Activated CD4-positive, CD25-positive, alpha-beta regulatory T cell treated with anti-CD3 and anti-CD28 coated beads, Interleukin-2, amount 50 U/mL, for 24 hours (primary cell): ENCODE measurements around the gene TIRAP.
"Not testable (repeated sequence)": the region's sequence is repeated elsewhere in the genome, so short reads cannot be mapped to it uniquely, and the experiment has no call there.

Source experiments
- ATAC-seq, 2 donors: fragments of 150-1000 bp; cut with Tn5 transposase; one replicate each; pipeline ENCODE4 v1.10.0; 2021; ENCODE audit warnings: mild to moderate bottlenecking in 1 of 2, moderate library complexity in 1 of 2

Gene TIRAP

DNA sequence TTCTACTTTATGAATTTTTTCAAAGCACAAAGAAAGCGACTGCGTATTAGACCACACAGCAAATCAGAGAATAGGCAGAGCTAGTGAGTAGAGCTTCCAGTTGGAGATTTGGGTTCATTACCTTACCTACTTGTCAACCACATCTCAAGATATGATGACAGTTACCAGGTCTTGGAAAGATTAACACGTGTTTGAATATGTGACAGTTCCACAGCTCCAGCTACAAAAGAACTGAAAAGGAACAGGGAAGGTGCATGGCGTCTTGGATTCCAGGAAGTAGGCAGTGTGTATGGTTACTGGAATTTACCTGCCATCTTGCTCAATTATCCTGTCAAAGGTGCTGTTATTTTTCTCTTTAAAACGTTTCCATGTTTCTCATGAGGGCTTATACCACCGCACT, 5.3 kb downstream of the TIRAP start:
- no peak for ATAC-seq

DNA sequence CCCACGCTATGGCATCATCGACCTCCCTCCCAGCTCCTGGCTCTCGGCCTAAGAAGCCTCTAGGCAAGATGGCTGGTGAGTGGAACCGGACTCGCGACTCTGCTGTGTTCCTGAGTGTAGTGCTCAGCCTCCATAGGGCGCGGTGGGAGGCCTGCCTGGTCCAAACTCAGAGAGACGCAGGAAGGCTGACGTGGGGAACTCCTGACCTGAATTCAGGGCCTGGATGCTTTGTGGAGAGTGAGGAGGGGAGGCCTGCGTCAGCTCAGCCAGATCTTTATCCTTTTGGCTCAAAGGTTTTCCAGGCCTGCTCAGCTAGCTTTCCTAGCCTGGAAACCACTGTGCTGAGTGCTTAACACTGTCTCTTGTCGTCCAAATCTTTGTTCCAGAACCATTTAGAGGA, 8.0 kb downstream of the TIRAP start:
- no peak for ATAC-seq

DNA sequence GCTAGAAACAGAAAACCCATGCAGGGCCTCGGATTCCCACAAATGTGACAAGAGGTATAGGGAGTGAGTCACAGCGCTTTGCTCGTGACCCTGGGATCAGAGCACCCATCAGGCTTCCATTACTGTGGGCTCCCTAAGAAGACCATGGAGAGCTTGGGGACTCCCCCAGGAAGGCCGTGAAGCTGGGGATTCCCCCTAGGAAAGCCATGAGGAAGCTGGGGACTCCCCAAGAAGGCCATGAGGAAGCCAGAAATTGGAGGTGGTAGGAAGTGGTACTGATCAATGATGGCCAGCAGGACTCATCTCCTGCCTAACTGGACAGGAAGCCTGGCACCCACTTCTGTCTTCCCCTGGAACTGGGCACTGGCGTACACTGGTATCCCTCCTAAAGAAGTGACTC, 10.8 kb downstream of the TIRAP start:
- no peak for ATAC-seq

DNA sequence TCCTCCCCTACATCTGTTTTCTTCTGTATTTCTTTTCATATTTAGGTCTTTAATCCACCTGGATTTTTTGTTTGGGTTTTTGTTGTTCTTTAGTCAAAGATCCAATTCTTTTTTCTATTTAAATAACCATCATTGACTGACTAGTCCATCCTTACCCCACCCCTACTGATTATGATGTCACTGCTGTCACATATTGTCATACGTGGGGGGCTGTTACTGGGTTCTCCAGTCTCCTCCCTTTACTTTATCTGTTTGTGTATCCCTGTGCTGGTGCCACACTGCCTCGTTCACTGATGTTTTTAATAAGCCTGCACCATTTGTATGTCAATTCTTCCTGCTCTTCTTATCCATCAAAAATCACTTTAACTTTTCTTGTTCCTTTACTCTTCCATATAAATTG, 14.1 kb downstream of the TIRAP start:
- ATAC-seq, result no peak

DNA sequence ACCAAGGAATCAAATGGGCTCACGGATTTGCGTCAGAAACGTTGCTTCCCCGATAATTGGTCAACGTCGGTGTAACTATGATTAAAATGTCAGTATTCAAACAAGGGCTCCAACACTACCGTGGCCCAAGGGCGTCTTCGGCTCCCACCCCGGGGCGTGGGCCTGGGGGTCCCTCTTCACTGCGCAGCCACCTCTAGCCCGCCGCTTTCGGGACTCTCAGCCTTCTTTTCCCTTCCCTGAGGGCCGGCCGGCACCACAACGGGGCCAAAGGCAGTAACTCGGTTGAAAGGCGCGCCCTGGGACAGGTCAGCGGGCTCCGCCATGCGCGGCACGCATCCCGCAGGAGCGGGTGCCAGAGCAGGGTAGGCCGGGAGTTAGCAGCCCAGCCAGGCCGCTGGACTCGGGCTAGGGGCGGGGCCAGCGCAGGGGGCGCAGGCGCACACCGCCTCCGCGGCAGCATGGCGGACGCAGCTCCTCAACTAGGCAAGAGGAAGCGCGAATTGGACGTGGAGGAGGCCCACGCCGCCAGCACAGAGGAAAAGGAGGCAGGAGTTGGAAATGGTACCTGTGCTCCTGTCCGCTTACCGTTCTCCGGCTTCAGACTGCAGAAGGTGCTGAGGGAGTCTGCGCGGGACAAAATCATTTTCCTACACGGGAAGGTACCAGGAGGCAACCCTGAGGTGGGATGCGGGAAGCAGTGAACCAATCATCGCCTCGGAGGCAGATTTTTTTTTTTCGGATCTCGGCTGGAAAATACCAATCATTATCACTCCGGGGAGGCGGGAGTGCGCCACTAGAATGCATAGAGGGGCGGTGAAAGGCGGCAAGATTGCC, 20.9 kb downstream of the TIRAP start, which contains the start of gene DCPS:
DCPS (plus strand) TSS at position 438 of the 834 bp plus-strand sequence; CDS start at position 459, 21 bp downstream.
- peak; percentile 86 to 88 for ATAC-seq

DNA sequence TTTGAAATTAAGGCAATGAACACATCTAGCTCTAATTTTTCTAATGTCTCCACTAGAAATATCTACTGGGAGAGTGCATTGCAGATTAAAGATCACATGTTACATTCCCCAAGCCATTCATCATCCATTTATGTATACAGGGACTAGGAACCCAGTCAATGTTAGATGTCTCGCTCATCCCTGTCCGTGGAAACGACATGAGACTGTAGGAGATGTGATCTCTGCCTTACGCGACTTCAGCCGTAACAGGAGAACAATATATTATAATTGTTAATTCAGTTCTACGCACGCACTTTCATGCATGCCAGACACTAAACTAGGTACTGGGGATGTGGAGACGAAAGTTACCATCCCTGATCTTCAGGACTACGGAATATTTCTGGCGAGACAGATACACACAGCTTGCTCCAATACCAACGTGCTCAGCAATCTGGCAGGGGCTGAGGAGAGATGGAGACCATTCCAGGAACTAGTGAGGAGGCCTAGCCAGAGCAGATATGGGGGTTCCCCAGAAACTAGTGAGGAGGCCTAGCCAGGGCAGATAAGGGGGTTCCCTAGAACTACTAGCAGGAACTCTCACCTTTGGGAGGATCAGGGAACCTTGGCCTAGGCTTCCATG, 21.7 kb downstream of the TIRAP start:
- no peak for ATAC-seq

DNA sequence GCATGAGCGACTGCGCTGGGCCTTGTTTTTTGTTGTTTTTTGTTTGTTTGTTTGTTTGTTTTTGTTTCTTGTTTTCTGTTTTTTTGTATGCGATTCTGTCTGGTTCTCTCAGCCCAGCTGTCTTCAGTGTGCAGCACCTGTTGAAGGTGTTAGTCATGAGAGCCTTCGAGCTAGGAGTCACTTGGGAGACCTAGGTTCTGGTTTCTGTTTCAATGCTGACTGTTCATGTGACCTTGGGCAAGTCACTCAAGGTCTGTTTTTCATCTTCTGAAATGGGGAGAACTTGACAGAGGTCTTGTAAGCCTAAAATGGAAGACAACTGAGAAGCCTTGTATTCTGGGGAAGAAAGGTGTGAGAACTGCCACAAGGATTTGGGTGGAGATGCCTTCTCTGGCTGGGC, 22.8 kb downstream of the TIRAP start:
- ATAC-seq, result peak; percentile 81 to 85

DNA sequence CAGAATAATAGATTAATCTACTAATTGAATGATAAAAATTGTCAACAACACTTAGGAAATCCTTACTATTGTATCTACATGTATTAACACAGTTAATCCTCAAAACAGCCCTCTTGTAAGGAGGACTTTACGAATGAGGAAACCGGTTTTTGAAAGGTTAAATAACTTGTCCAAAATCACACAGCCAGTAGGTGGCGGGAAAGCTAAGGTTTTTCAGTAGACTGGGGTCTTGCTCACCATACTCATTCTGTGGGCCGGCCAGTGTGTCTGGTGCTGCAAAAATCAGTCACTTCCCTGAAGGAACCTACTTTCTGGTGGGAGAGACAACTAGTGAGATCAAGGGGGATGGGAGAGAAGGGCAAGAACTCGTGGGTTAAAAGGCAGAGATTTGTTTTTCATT, 24.8 kb downstream of the TIRAP start:
- no peak for ATAC-seq

DNA sequence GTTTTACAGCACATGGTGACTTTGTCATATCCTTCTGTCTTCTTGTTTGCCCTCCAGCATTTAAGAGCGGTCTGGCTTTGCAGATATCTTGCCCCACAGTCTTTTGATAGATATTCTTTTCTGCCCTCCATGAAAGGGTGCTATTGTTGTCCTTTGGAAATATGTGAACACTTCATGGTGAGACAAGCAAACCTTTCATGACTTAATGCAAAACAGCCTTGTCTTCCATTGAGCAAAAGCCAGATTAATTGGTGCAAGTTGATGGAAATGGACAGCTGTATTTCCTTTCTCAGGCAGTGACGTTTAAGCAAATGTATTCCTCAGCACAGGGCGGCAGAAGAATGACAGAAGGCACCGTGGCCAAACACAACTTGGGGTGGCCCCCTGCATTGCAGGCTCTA, 25.4 kb downstream of the TIRAP start:
- no peak for ATAC-seq

DNA sequence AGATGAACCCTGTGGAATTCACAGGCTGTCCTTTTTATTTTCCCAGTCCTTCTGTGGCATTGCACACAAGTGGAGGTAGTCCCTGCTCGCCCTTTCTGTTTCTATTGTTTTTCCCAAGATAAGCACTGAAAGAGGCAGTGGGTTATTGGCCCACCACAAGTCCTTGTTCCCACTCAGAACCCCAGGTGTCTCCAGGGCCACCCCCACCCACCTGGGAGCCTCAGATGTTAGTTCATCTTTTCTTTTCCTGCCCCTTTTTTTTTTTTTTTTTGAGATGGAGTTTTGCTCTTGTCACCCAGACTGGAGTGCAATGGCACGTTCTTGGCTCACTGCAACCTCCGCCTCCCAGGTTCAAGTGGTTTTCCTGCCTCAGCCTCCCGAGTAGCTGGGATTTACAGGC, 25.9 kb downstream of the TIRAP start:
- ATAC-seq, result not testable (repeated sequence)

DNA sequence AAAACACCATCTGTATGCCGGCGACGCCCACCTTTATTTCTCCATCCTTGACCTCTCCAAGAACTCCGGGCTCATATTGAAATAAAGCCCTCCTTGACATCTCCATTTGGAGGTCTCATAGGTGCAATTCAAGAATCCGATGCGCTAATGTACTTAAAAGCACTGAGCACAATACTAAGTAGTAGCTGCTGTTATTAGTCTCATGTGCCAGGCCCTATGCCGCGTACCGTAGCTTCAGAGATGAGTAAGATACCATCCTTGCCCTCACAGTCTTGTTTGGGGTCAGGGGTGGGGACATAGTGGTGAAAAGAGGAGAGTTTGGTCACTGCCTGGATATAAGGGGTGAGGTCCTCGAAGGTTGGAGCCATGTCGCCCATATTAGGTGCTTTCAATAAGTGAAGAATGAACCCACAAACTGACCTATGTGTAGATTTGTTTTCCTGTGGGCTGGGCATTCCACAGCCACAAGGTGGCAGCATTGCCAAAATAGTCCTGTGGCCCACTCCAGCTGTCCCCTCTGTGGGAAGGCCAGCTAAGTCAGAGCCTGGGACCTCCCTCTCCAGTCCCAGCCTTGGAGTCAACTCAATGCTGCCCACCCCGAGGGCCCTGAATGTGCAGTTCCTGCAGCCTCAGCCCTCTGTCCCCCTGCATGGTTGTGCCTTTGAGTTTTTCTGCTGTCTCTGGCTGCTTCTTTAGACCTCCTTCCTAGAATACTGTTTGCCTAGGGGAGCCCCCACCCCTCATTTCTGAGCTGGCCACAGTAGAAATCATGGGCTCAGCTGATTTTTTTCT, 27.5 kb downstream of the TIRAP start:
- ATAC-seq, result peak; percentile 29 to 48

DNA sequence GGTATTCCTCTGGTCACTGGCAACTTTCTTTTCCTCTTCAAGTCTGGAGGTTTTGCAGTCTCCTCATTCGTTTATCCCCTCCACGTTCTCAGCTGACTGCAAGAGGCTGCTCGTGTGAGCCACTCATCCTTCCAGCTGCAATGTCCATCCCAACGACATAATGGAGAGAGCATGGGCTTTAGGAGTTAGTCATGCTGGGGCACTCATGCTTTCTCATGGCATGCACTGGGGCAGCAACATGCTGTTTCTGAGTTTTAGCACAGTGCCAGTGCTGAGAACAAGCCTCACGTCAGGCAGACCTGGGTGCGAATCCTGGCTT, 28.1 kb downstream of the TIRAP start:
- no peak for ATAC-seq

DNA sequence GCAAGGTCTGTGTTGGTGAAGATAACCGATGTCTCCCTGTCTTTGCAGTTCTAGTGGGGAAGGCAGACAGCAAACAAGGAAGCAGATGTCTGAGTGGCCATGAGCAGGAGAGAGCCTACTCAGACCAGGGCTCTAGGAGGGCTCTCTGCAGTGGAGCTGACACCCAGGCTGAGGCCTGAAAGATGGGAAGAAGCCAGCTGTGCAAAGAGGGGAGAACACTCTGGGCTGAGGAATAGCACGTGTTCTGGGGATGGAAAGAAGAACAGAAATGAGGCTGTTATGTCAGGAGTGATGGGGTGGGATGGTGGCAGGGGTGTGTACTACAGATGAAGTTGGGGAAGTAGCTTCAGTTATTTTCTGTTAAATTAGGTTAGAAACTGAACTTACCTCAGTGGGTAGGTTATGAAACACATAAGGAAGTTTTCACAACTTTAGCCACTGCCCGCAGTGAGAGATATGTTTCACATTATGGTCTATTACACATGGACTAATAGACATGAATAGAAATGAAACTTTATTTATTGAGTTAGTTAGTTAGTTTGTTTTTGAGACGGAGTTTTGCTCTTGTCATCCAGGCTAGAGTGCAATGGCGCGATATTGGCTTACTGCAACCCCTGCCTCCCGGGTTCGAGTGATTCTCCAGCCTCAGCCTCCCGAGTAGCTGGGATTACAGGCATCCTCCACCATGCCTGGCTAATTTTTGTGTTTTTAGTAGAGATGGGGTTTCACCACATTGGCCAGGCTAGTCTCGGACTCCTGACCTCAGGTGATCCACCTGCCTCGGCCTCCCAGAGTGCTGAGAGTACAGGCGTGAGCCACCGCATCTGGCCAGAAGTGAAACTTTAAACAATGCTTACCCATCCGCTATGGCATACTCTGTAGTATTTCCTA, 28.8 kb downstream of the TIRAP start:
- ATAC-seq, result no peak

DNA sequence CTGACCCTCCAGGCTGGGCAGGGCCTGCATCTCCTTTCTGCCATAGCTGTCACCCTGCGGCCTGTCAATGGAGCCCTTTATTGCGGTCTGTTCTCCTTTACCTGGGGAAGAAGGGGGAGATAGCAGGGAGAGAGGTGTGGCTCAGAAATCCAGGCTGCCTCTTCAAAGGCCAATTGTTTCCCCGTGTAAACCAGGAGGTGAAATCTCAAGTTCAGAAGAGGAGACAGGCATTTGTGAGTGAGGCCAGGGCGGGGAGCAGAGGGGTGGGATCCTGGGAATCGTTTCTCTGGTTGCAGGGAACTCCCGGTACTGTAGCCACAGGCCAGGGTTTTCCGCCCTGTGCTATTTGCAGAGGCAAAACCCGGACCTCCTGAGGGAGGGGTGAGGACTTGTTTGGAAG, 30.1 kb downstream of the TIRAP start:
- ATAC-seq, result no peak

DNA sequence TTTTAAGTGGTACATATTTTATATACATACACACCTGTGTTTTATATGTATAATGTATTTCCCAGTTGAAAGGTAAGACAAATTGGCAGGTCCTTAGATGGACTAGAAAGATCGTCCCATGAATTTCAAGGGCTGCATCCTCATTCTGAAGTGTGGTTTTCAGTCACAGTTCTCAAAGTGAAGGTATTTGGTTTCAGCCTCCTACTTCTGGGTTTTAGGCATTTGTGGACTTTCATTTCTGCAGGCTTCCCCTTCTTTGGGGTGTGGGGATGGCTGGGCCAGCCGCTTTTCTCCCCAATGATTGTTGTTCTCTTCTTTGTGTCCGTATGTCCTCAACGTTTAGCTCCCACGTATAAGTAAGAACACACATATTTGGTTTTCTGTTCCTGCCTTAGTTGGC, 30.9 kb downstream of the TIRAP start:
- ATAC-seq, result no peak

DNA sequence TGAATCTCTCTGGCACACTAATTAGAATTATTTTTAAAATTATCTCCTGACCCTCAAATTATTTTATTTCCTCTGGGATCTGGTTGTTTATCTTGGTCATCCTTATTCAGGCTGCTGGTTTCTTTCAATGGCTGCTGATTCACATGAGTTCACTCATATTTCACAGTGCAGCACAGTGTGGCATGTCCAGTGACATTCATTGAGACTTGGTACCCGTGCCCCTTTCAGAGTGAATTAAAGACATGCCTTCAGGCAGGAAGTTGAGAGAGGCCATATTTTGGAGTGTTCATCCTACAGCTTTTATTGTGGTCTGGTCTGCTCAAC, 34.5 kb downstream of the TIRAP start:
- ATAC-seq, result no peak

DNA sequence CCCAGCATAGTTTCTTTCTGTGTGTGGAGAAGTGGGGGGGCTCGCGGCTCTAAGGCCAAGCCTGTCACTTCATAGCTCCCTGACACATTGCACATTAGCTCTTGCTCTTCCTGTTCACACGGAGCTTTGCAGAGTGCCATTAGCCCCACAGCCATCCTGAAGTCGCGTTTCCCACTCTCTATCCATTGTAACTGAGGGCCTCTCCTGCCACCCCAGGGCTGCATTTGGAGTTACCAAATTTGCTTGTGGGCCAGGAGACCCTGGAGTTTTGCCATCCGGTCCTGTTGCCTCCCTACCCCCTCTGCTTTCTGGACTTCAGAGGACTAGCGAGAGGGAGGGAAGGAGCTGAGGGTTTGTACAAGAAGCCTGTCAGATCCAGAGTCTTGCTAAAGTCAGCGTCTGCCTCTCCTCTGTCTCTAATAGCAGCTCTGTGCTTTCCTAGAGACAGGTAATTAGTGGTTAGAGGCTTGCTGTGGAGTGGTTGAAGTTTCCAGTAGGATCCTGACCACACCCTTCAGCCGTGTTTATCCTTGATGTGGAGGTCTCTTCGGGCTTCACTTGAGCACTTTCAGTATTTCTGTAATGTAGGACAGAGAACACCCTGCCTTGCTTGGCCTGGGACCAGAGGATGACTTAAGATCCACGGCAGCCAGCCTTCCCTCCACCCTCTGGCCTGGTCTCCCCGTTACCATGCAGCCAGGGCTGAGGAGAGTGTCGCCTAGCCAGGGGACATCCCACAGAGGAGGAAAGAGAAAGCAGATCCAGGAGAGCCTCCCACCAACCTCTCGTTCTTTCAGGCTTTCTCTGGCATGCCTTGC, 35.1 kb downstream of the TIRAP start:
- peak; percentile 41 to 42 for ATAC-seq

DNA sequence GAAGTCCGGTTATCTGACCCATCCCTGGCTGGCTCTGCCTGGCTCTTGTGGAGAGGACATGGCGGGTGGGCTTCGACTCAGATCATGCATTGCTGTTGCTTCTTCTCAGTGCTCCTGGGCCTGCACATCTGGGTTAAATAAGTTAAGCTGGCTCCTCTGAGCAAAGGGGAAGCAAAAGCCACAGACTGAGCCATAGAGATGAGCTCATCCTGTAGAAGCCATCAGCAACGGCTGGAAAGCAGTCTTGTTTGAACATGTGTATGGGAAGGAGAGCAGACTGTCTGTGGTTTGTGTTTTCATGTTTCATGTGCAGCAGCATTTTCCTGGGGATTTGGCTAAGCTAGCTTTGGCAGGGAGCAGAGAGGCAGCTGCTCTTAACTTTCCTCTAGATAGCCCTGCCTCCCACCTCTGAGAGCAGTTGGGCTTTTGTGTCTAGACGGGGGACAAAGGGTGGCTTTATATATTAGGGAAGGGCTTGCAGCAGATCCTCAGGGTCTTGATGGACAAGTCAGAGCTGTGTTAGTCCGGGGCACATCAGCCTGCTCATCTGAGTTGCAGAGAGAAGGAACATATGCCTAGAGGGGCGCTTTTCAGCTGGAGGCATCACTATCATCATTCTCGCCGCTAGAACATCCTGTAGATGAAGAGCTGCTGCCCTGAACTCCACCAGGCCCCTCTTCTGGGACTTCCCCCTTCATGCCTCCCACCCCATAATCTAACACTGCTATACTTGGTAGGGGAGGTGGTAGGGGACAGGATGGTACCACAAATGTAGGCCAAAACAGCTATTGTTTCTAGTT, 35.9 kb downstream of the TIRAP start:
- peak; percentile 68 to 71 for ATAC-seq

DNA sequence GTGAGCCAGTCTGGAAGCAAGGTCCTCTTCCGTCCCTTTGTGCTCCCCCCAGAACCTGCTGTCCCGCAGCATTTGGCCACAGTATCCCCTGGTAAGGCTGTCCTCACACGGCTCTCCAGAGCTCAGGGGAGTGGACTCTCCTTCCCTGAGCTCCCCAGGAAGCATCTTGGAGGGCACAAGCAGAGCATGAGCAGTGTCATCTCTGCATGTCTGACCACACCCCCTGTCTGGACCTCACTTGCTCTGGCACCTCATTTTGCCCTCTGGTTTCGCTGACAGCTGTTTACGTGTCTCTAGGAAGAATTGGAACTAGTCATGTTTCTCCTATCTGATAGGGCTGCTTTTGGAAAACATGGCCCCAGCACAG, 36.5 kb downstream of the TIRAP start:
- no peak for ATAC-seq

DNA sequence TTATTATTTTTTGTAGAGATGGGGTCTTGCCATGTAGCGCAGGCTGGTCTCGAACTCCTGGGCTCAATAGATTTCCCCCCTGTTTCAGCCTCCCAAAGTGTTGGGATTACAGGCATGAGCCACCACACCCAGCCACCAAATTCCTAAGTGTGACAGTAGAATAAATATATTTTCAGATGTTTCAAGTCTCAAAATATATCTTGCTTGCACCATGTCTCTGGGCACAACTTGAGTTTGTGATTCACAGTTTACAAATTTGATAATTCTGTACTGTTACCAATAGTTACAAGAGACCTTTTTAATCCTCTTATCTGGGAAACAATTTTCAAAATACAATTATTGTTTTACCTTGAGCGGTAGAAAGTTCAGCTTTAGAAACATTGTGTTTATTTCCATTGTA, 40.1 kb downstream of the TIRAP start:
- no peak for ATAC-seq
